GM12801 (cell line): ENCODE measurements around the gene KRT84.

Experiments
- TF ChIP-seq, protein P1 (sequence below): IDR thresholded peaks from one replicate; pipeline ENCODE4 v1.5.1; 2011; ENCODE audit warnings: control low read depth; ENCODE audit not compliant: insufficient read length; ENCODE audit errors: extremely low read depth

KRT84 gene

DNA sequence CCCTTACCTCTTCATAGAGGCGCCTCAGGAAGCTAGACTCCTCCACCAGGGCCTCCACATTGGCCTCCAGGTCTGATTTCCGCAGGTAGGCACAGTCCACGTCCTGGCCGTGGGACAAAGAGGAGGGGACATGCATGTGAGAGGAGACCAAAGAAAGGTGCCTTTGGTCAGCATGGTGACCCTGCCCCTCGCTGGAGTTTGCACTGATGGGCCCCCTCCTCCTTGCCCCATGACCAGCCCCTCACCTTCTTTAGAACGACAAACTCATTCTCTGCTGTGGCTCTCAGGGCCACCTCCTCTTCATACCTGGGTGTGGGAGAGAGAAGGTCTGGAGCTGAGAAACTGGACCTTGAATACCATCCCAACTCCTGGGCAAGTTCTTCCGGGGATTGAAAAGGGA lies 21.4 kb downstream of the KRT84 start:
- TF ChIP-seq, protein P1, sequence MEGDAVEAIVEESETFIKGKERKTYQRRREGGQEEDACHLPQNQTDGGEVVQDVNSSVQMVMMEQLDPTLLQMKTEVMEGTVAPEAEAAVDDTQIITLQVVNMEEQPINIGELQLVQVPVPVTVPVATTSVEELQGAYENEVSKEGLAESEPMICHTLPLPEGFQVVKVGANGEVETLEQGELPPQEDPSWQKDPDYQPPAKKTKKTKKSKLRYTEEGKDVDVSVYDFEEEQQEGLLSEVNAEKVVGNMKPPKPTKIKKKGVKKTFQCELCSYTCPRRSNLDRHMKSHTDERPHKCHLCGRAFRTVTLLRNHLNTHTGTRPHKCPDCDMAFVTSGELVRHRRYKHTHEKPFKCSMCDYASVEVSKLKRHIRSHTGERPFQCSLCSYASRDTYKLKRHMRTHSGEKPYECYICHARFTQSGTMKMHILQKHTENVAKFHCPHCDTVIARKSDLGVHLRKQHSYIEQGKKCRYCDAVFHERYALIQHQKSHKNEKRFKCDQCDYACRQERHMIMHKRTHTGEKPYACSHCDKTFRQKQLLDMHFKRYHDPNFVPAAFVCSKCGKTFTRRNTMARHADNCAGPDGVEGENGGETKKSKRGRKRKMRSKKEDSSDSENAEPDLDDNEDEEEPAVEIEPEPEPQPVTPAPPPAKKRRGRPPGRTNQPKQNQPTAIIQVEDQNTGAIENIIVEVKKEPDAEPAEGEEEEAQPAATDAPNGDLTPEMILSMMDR: no peak

DNA sequence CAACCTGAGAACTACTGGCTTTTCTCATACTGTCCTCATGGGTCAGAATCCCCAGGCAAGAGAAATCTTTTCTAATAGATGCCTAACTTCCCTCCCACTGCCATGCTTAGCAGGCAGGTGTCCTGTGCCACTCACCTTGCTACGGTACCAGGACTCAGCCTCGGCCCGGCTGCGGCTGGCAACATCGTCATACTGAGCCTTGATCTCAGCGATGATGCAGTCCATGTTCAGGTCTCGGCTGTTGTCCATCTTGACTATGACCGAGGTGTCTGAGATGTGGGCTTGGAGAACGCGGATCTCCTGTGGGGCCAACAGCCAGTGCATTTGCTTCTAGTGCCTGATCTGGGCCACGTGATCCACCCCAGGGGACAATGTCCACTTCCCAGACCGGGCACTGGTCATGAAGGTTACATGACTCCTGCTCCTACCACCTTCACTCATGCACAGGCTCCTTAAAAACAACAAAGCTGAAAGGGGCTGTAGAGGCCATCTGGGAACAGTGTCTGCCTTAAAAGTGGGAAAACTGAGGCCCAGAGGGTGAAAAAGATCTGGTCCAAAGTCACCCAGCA lies 22.3 kb downstream of the KRT84 start:
- TF ChIP-seq, protein P1: no peak

DNA sequence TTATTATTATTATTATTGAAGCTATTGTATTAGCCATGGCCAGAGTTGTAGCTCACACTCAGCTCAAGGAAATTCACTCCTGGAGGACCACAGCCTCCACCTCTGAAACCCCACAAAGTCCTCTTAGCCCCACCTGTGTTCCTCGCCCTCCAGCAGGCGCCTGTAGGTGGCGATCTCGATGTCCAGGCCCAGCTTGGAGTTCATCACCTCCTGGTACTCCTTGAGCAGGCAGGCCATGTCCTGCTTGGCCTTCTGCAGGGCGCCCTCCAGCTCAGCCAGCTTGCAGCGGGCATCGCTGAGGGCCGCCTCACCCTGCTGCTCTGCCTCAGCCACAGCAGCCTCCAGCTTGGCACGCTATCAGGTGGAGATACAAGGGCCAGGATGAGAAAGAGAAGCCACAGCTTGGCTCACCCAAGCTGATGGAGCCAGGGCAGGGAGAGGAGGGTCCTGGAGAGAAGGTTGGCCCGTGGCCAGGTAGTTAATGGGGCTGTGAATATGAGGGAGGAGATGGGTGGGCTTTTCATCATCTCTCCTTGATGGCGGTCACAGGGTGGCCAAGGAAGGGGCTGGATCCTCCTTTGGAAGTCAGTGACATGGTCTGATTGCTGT lies 23.2 kb downstream of the KRT84 start:
- TF ChIP-seq, protein P1: no peak

DNA sequence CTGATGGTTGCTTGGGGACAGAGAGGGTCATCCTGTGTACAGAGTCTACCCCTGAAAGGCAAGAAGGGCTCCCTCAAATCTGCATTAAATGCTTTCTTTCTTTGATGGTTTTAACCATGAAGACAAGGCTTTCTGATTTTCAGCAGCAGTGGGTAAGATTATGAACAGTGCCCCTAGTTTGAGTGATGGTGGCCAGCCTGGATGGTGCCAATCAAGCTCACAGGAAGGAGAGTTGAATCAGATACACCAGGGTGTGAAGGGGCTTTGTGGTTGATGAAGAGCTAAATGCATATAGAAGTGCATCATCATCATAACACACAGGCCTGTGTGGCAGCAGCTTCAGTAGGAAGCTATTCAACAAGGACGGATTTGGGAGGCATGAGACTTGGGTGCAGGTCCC lies 23.9 kb downstream of the KRT84 start:
- TF ChIP-seq, protein P1: no peak

DNA sequence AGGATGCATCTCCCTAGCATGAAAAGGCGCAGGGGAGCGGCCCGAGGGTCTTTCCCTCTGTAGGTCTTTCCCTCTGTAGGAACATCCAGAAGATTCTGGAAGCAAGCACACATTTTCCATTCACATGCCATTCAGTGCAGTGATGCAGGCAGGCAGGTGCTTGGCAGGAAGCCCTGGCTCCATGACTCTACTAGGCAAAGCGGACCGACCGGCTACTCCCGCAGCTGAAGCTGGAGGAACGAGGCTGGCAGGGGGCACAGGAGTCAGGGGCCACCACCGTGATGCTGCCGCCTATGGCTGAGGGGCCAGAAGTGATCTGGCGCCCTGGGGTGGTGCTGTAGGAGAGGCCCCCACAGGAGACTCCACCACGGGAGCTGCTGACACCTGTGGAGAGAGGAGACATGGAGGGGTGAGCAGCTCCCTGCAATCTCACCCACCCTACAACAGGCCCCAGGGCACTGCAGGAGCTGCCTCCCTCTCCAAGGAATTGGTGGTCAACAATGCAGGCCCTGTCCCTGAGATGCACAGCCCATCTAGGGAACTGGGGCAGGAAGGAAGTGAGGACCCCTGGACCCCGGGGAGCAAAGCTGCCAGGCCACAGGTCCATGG lies 24.7 kb downstream of the KRT84 start:
- TF ChIP-seq, protein P1: no peak

DNA sequence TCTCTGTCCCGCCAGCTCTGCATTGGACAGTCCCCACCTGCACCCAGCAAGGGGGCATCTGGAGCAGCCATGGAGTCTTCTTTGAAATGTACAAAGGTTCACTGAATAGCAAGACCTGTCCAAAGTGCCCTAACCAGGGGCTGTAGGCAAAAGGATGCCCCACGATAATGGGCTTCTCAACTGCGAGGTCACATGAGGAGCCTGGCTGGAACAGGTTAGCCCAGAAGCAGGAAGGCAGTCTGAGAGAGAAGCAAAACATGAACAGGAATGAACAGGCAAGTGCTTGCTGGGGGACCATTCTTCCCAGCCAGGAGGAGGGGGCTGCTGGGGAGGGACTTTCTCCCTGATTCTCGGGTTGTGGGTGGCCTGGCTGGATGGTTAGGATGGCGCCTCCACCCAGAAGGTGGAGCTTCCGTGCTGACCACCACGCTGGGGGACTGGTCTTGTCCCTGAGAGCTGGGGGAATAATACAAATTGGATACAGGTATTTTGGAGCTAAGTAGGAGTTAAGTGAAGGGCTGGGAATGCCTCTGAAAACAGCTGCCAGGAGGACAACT lies 25.3 kb downstream of the KRT84 start:
- TF ChIP-seq, protein P1: no peak

DNA sequence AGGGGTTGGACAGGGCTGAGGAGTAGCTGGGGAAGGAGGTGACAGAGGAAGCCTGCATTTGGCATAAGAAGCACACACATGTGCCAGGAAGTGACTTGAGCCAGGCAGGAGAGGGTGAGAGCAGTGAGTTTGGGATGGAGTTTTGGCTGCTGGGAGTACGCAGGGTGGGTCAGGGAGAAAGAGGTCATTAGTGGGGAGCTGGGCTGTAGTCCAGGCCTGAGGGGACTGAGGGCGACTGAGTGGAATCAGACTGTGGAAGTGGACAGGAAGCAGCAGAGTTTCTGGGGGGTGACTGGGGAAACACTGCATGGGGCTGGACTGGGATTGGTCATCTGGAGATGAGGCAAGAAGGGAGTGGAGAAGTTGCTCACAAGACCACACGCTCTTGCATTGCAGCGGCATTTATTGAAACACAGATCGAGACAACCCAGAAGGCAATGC lies 25.8 kb downstream of the KRT84 start:
- TF ChIP-seq, protein P1: no peak
